Fibroblast of lung (primary cell): ENCODE results near the gene MAP3K8.

Source experiments
- EZH2 ChIP-seq: IDR thresholded peaks from 2 replicates; pipeline ENCODE4 v1.5.1; 2012; ENCODE audit warnings: low read length, control low read depth, mild to moderate bottlenecking; ENCODE audit errors: missing control alignments
- TF ChIP-seq, protein P1 (sequence below), 2 donors: IDR thresholded peaks in 1 of 2; conservative IDR thresholded peaks in 1 of 2; 1 replicate in 1 of 2; 2 replicates in 1 of 2; pipeline ENCODE4 v1.5.1; 2011 to 2012; ENCODE audit warnings: low read length in 2 of 2, control low read depth in 1 of 2, inconsistent platforms in 1 of 2, low read depth in 1 of 2, mild to moderate bottlenecking in 1 of 2

DNA sequence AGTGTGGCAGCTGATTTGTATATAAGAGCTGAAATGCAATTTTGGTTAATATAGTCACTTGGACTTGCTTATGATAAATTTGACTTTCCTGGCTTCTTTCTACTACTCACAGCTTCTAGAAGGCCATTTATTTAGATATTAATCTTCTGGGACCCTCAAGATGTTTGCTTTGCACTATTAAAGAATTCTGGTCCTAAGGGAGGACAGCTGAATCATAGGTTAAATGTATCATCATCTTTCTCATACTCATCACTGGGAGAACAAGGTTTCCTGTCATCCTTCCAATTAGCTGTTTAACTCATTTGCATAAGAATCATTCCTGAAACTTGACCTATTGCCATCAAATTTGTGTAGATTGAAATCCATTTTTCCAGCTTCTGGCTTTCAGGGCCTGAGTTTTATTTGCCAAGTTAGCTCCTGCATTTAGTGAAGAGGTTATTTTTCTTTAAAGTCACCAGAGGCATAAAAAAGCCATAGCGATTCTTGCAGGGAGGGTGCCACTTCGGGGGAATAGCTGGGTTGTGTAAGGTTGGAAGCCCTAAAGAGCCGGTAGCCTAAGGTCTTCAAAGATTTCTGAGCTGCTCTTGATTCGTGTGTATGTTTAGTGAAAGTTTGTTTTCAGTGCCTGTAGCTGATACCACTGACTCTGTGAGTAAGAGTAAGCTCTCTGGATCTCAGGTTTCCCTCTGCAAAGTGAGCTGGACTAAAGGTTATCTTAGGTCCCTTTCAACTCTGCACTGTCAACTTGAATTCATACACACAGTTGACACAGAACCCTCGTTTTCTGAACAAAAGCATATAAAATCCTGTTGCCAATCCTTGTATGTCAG, 4.3 kb downstream of the MAP3K8 start:
- TF ChIP-seq, protein P1, sequence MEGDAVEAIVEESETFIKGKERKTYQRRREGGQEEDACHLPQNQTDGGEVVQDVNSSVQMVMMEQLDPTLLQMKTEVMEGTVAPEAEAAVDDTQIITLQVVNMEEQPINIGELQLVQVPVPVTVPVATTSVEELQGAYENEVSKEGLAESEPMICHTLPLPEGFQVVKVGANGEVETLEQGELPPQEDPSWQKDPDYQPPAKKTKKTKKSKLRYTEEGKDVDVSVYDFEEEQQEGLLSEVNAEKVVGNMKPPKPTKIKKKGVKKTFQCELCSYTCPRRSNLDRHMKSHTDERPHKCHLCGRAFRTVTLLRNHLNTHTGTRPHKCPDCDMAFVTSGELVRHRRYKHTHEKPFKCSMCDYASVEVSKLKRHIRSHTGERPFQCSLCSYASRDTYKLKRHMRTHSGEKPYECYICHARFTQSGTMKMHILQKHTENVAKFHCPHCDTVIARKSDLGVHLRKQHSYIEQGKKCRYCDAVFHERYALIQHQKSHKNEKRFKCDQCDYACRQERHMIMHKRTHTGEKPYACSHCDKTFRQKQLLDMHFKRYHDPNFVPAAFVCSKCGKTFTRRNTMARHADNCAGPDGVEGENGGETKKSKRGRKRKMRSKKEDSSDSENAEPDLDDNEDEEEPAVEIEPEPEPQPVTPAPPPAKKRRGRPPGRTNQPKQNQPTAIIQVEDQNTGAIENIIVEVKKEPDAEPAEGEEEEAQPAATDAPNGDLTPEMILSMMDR (conservative IDR thresholded peaks at IDR 0.05 in 1 of 2, IDR thresholded peaks at IDR 0.05 in 1 of 2; ENCODE audit: low read depth in 1 of 2, low read length in 2 of 2), result no peak
- no peak for TF ChIP-seq EZH2
